ENCODE results near the gene HOOK2.

- no peak for TF ChIP-seq REST (IDR thresholded peaks at IDR 0.05; ENCODE audit: unreplicated experiment)
- no peak for TF ChIP-seq CTCF (conservative IDR thresholded peaks at IDR 0.05; ENCODE audit: low read depth in 2 of 2)
- TF ChIP-seq POLR2AphosphoS5 (IDR thresholded peaks at IDR 0.05; ENCODE audit: low read depth), result peak; percentile 97
- no peak for TF ChIP-seq EZH2 (IDR thresholded peaks at IDR 0.05; ENCODE audit: low read depth, unreplicated experiment)
- no peak; the same call in 1 of the 2 replicates for TF ChIP-seq ETS1 (IDR thresholded peaks at IDR 0.05)
These were observed 16.1 kb upstream of the HOOK2 start, which contains the start of gene JUNB for GRCh38 chr19:12791345-12792050.
